NB4 (cell line): Measurements from ENCODE around the gene EMC8.

Experiments
- DNase-seq: peaks from one replicate; pipeline ENCODE4 v3.0.0; 2010; ENCODE audit warnings: low read depth
- H3K4me3 ChIP-seq: one replicate; pipeline ENCODE4 v1.5.1; 2011; ENCODE audit warnings: mild to moderate bottlenecking, low read depth, low read length, moderate library complexity
- MYC ChIP-seq: IDR thresholded peaks from 2 replicates; pipeline ENCODE4 v1.6.1; 2011; ENCODE audit warnings: low read depth, low read length
- POLR2A ChIP-seq: IDR thresholded peaks from 2 replicates; pipeline ENCODE4 v1.6.1; 2011; ENCODE audit warnings: mild to moderate bottlenecking; ENCODE audit not compliant: insufficient read length; ENCODE audit errors: extremely low read depth
- TF ChIP-seq, protein P1 (sequence below): IDR thresholded peaks from 2 replicates; pipeline ENCODE4 v1.6.1; 2011; ENCODE audit warnings: low read depth, low read length
- TF ChIP-seq, protein P2 (sequence below): IDR thresholded peaks from one replicate; pipeline ENCODE4 v1.5.1; 2012; ENCODE audit warnings: low read depth, low read length

EMC8 gene

DNA sequence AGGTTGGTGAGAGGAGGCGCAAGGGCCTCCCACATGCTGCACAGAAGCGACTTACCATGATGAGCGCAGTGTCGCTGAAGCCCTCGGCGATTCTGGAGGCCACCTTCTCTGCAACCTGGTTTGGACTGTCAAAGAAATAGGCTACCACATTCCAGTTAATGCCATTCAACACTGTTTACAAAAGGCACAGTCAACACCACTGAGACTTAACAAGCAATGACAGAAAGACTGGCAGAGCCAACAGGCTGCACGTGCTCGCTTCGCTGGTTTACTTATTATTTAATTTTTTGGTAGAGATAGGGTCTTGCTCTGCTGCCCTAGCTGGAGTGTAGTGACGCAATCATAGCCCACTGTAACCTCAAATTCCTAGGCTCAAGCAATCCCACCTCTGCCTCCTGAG is 18.2 kb downstream of the EMC8 start:
- TF ChIP-seq, protein P1, sequence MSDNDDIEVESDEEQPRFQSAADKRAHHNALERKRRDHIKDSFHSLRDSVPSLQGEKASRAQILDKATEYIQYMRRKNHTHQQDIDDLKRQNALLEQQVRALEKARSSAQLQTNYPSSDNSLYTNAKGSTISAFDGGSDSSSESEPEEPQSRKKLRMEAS = no peak
- TF ChIP-seq POLR2A = no peak
- no peak for TF ChIP-seq MYC
- TF ChIP-seq, protein P2, sequence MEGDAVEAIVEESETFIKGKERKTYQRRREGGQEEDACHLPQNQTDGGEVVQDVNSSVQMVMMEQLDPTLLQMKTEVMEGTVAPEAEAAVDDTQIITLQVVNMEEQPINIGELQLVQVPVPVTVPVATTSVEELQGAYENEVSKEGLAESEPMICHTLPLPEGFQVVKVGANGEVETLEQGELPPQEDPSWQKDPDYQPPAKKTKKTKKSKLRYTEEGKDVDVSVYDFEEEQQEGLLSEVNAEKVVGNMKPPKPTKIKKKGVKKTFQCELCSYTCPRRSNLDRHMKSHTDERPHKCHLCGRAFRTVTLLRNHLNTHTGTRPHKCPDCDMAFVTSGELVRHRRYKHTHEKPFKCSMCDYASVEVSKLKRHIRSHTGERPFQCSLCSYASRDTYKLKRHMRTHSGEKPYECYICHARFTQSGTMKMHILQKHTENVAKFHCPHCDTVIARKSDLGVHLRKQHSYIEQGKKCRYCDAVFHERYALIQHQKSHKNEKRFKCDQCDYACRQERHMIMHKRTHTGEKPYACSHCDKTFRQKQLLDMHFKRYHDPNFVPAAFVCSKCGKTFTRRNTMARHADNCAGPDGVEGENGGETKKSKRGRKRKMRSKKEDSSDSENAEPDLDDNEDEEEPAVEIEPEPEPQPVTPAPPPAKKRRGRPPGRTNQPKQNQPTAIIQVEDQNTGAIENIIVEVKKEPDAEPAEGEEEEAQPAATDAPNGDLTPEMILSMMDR = no peak

DNA sequence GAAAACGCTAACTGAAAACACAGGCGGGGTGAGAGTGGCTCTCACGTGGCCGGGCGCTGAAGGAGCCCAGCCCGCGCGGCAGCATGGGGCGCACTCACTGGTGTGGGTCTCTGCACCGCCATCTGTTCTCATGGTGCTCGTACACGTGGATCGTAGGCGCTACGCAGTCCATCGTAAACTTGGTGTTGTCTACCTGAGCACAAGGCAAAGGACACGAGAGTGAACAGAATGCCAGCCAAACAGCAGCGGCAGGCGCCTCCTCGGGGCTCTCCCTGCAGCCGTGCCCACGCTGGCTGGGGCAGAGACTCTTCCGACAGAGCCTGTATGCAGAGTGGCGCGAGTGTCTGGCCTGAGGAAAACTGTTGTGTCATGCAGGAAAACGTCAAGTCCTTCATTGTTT is 19.1 kb downstream of the EMC8 start:
- no peak for DNase-seq
- no peak overlapping the region for H3K4me3 ChIP-seq
- TF ChIP-seq POLR2A (no peak), MYC (no peak)
- TF ChIP-seq, protein P1 = no peak
- TF ChIP-seq, protein P2 = no peak

More for the DNA sequence above, 18.2 kb downstream of the EMC8 start:
- no peak overlapping the region for H3K4me3 ChIP-seq
- no peak for DNase-seq

DNA sequence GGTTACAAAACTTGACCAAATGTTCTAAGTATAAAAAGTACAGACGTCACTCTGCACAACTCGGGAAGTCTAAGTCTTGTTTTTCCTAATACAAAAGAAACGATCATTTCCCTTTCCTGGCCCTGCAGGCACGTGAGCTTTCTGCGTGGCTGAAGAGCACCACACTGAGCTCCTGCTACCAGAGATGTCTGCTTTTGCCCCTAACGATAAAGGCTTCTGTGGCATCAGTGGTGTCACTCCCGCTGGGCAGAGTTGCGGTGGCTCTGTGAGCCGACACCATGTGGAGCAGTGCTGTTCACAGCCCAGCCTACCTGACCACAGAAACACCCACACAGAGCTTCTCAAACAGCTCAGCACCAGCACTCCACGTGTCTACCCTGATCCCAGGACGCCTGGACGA is 20.5 kb downstream of the EMC8 start:
- TF ChIP-seq POLR2A = no peak
- TF ChIP-seq, protein P2 = no peak
- peak; percentile 97 for TF ChIP-seq MYC
- TF ChIP-seq, protein P1 = peak; percentile 97
- DNase-seq = peak; percentile 99
- H3K4me3 ChIP-seq = no peak overlapping the region

DNA sequence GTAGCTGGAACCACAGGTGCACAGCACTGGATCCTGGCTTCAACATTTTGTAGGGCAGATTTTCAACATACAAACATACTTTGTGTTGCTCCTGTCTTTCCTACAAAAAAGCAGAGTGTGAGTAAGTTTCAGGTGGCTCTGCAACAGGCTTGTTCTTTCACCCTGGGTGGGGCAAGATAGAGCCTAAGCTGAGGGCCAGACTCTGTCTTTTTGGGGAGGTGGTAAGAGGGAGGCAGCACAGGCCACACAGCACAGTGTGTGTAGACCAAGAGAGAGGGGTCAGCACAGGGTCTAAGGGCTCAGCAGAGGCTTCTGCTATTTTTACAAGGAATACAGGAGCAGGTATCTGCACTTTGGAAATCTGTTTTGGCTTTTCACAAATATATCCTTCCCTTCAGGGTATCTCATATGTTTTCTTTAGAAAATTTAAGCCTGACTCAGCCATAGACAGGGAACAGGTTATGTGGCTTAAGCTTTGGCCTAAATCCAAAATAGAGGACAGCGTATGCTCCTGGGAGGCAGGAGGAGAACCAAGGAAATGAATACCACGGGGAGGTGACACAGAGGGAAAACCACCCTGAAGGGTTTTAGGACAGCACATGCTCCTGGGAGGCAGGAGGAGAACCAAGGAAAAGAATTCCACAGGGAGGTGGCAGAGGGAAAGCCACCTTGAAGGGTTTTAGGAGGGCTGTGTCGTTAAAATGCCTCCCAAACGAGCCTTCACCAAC is 21.6 kb downstream of the EMC8 start:
- H3K4me3 ChIP-seq = no peak overlapping the region
- DNase-seq = no peak
- TF ChIP-seq, protein P1 = no peak
- TF ChIP-seq MYC (no peak), POLR2A (no peak)
- TF ChIP-seq, protein P2 = no peak

DNA sequence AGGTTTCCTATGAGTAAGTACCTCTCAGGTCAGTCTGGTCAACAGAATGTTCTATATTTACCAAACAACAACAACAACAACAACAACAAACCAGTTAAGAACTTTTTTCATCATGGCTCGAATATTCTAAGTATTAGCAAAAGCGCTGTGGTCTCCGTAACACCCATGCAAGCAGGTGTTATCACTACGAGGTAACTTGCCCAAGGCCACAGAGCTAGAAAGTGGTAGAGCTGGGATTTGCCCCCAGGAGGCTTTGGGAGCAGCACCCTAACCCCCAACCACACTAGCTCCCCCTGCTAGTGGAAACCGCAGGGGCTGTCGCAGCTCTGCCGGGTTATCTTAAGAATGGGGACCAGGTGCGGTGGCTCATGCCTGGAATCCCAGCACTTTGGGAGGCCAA is 24.5 kb downstream of the EMC8 start:
- TF ChIP-seq, protein P2 = no peak
- TF ChIP-seq MYC (no peak), POLR2A (no peak)
- TF ChIP-seq, protein P1 = no peak
- no peak for DNase-seq

More for the DNA sequence above, 24.5 kb downstream of the EMC8 start:
- H3K4me3 ChIP-seq = no peak overlapping the region
